LNCaP clone FGC (cell line): ENCODE measurements around the gene MPL.

Experiments used
- DNase-seq: peaks from one replicate; pipeline ENCODE4 v3.0.0-alpha.2; 2011; ENCODE audit warnings: low read depth
- H3K4me3 ChIP-seq: 2 replicates; pipeline ENCODE4 v1.5.1; 2011; ENCODE audit warnings: mild to moderate bottlenecking, low read depth, low read length, control low read depth
- TF ChIP-seq, protein P1 (sequence below): IDR thresholded peaks from 2 replicates; pipeline ENCODE4 v1.5.1; 2012; ENCODE audit warnings: mild to moderate bottlenecking; ENCODE audit not compliant: control insufficient read depth, insufficient read depth; ENCODE audit errors: extremely low read depth

The MPL gene

GRCh38 chr1:43337588-43337987 is at the start of gene MPL:
Gene MPL (plus strand): TSS chr1:43337818. CDS start chr1:43337849, 31 bp downstream.
- no peak within 1 kb of the TSS for H3K4me3 ChIP-seq
- no peak for DNase-seq
- TF ChIP-seq, protein P1, sequence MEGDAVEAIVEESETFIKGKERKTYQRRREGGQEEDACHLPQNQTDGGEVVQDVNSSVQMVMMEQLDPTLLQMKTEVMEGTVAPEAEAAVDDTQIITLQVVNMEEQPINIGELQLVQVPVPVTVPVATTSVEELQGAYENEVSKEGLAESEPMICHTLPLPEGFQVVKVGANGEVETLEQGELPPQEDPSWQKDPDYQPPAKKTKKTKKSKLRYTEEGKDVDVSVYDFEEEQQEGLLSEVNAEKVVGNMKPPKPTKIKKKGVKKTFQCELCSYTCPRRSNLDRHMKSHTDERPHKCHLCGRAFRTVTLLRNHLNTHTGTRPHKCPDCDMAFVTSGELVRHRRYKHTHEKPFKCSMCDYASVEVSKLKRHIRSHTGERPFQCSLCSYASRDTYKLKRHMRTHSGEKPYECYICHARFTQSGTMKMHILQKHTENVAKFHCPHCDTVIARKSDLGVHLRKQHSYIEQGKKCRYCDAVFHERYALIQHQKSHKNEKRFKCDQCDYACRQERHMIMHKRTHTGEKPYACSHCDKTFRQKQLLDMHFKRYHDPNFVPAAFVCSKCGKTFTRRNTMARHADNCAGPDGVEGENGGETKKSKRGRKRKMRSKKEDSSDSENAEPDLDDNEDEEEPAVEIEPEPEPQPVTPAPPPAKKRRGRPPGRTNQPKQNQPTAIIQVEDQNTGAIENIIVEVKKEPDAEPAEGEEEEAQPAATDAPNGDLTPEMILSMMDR, result no peak

DNA sequence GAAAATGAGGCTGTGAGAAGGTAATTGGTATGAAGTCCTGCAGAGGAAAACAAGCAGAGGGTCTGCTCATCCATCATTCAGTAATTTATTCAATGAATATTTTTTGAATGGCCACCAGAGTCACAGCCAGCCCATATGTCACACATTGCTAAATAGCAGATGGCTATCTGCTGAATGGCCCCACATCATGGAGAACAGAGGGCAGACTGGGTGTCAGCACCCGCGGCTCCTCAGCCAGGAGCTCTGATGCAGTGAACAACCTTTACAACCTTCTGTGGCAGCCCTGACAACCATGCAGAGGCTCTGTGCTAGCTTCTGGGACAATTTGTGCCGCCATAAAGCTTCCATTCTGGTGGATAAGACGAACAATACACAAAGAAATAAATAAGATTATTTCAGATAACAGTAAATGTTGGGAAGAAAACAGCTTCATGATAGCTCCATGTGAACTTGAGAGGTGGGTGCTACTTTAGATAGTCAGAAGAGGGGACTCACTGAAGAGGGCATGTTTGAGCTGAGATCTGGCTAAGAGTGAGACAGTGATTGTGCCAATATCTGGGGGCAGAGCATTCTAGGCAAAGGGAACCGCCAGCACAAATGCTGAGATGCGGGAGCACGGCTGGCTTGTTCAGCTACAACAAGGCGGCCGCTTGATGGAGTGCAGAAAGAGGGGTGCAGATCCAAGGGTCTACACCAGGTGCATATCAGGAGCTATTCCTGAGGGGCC is 49.4 kb upstream of the MPL start:
- DNase-seq, result no peak
- TF ChIP-seq, protein P1, result no peak
- H3K4me3 ChIP-seq, result no peak overlapping the region

DNA sequence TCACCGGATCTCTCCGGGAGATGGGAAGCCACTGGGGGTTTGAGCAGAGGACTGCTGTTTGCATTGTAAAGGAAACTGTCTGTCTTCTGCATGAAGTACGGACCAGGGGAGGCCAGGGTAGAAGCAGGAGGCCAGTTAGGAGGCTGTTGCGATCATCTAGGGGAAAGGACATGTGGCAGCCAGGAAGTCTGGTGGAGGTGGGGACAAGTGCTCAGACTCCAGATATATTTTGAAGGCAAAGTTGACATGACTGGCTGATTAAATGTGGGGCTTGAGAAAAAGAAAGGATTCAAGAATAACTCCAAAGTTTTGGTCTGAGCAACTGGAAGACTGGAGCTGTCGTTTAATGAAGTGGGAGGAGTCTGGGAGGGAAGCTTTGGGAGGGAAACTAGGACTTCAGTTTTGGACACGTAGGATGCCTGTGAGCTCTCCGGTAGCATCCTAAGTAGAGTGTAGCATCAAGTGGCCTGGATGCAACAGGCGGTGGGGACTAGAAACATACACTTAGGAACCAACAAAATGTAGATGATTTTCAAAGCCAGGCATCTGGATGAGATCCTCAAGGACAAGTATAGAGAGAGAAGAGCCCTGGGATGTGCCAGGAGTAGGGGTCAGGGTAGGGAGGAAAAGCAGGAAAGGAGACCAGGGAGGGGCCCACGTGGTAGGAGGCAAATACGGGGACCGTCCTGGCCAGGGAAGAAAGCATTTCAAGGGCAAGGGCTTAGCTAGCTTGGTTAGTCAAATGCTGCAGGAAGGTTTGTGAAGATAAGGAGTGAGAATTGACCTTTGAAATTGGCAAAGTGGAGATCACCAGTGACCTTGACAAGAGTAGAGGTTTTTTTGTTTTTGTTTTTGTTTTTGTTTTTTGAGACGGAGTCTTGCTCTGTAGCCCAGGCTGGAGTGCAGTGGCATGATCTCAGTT is 48.6 kb upstream of the MPL start:
- H3K4me3 ChIP-seq, result no peak overlapping the region
- TF ChIP-seq, protein P1, result no peak
- DNase-seq, result no peak

DNA sequence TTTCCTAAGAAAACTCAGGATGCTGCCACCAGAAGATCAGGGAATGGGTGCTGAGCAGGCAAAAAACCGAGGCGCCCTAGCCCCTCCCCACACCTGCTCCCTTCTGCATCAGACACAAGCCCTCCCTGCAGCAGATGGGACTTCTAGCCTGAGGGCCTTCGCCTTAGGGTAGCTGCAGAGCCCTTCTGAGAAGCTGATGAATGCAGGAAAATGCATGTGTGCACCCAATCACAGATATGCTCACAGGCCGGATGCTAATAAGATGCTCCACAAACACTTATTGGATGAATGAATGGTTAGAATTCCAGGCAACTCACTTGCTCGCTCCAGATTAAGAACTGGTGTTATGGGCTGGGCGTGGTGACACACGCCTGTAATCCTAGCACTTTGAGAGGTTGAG is 45.4 kb upstream of the MPL start:
- TF ChIP-seq, protein P1, result no peak
- H3K4me3 ChIP-seq, result no peak overlapping the region
- no peak for DNase-seq

- no peak for DNase-seq
- TF ChIP-seq, protein P1, result no peak
- no peak overlapping the region for H3K4me3 ChIP-seq
These were observed 44.9 kb upstream of the MPL start for GRCh38 chr1:43292679-43293078.

DNA sequence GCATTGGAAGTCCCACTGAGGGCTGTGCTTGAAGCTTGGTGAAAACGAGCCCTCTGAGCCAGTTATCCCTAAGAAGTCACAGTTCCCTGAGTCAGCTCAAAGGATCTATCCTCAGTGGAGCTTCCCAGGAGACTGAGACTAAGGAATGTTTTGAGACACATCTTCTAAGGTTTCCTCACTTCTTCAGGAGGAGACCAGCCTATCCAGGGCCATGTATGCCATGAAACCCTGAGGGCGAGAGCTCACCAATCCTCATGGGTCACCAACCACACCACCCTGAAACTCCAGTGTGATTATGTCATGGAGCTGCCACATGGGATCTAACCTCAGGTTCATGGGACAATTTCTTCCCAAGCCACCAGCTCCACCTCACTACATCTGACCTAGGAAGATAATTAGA is 44.4 kb upstream of the MPL start:
- no peak overlapping the region for H3K4me3 ChIP-seq
- no peak for DNase-seq
- TF ChIP-seq, protein P1, result no peak
